Gastroesophageal sphincter (tissue), 3 donors: ENCODE data around the gene SPDYC.

Experiments
- POLR2AphosphoS5 ChIP-seq: sonication (generic); formaldehyde crosslinking; IDR thresholded peaks from one replicate; pipeline ENCODE4 v1.6.1; 2017; ENCODE audit warnings: antibody characterized with exemption
- TF ChIP-seq, protein P1 (sequence below), 4 experiments: fragments of 200-600 bp in 2 of 4; fragments of 450-650 bp in 2 of 4; sonication (generic) in 1 of 4; IDR thresholded peaks; one replicate each; pipeline ENCODE4 v1.5.1; 2017 to 2019; ENCODE audit warnings: antibody characterized with exemption in 4 of 4, mild to moderate bottlenecking in 2 of 4, moderate library complexity in 2 of 4

DNA sequence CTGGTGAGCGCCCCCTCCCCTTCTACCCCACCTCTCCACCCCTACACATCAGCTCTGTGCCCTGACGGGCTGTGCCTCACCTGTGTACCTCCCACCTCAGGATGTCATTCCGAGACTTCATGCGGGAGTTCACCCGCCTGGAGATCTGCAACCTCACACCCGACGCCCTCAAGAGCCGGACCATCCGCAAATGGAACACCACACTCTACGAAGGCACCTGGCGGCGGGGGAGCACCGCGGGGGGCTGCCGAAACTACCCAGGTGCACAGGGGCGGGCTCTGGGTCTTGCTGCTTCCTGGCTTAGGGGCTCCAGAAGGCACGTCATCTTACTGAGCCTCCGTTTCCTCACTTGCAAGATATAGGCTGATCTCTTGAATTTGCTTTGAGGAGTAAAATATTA lies 18.5 kb downstream of the SPDYC start:
- TF ChIP-seq, protein P1, sequence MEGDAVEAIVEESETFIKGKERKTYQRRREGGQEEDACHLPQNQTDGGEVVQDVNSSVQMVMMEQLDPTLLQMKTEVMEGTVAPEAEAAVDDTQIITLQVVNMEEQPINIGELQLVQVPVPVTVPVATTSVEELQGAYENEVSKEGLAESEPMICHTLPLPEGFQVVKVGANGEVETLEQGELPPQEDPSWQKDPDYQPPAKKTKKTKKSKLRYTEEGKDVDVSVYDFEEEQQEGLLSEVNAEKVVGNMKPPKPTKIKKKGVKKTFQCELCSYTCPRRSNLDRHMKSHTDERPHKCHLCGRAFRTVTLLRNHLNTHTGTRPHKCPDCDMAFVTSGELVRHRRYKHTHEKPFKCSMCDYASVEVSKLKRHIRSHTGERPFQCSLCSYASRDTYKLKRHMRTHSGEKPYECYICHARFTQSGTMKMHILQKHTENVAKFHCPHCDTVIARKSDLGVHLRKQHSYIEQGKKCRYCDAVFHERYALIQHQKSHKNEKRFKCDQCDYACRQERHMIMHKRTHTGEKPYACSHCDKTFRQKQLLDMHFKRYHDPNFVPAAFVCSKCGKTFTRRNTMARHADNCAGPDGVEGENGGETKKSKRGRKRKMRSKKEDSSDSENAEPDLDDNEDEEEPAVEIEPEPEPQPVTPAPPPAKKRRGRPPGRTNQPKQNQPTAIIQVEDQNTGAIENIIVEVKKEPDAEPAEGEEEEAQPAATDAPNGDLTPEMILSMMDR (IDR thresholded peaks at IDR 0.05): no peak
- no peak for TF ChIP-seq POLR2AphosphoS5
